GM12878 (cell line): ENCODE results near the gene NR2F6.

Experiments
- EZH2 ChIP-seq: IDR thresholded peaks from 2 replicates; pipeline ENCODE4 v1.6.1; 2012; ENCODE audit warnings: low read depth, mild to moderate bottlenecking, control low read depth, inconsistent platforms, low read length, borderline replicate concordance; ENCODE audit not compliant: control insufficient read depth
- MTA3 ChIP-seq: IDR thresholded peaks from 2 replicates; pipeline ENCODE4 v1.6.1; 2012; ENCODE audit warnings: low read length, inconsistent platforms, borderline replicate concordance
- TF ChIP-seq, protein P1 (sequence below): IDR thresholded peaks from 2 replicates; pipeline ENCODE4 v1.6.1; 2012; ENCODE audit warnings: low read depth, low read length, improper control_type of control experiment
- TF ChIP-seq, protein P2 (sequence below): IDR thresholded peaks from 2 replicates; pipeline ENCODE4 v1.6.1; 2012; ENCODE audit warnings: mild to moderate bottlenecking, low read depth, low read length

DNA sequence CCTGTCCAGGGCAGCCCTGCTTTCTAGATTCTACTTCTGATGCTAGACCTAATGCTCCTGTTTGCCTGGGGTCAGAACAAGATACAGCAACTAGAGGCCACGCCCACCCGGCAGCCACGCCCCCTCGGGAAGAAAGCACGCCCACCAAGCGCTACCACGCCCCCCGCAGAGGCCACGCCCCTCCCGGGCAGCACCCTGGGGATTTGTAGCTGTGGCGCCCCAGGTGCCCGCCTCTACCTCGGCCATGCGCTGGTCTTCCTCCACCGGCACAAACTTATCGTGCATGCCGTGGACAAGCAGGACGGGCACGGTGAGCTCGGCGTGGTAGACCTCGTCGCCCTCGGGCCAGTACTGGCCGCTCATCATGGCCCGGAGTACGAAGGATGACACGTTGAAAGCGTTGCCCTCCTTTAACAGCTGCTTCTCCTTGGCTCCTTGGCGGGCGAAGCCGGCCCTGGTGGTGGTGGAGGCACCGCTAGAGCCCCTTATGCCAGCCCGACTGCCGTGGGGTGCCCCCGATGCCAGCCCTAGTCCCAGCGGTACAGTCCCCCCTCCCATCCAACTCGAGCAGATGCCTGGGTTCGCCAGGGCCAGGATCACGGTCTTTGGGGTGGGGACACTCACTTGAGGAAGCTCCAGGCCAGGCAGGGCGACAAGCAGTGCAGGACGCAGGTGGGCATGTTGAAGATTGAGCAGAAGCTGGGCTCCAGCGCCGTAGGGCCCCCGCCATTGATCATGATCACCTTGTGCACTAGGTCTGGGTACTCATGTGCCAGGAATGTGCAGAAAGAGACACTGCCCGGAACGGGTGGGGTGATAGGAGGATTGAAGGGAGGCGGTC is 48.6 kb upstream of the NR2F6 start:
- TF ChIP-seq EZH2: no peak
- TF ChIP-seq, protein P1, sequence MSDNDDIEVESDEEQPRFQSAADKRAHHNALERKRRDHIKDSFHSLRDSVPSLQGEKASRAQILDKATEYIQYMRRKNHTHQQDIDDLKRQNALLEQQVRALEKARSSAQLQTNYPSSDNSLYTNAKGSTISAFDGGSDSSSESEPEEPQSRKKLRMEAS: no peak
- TF ChIP-seq MTA3: no peak
- TF ChIP-seq, protein P2, sequence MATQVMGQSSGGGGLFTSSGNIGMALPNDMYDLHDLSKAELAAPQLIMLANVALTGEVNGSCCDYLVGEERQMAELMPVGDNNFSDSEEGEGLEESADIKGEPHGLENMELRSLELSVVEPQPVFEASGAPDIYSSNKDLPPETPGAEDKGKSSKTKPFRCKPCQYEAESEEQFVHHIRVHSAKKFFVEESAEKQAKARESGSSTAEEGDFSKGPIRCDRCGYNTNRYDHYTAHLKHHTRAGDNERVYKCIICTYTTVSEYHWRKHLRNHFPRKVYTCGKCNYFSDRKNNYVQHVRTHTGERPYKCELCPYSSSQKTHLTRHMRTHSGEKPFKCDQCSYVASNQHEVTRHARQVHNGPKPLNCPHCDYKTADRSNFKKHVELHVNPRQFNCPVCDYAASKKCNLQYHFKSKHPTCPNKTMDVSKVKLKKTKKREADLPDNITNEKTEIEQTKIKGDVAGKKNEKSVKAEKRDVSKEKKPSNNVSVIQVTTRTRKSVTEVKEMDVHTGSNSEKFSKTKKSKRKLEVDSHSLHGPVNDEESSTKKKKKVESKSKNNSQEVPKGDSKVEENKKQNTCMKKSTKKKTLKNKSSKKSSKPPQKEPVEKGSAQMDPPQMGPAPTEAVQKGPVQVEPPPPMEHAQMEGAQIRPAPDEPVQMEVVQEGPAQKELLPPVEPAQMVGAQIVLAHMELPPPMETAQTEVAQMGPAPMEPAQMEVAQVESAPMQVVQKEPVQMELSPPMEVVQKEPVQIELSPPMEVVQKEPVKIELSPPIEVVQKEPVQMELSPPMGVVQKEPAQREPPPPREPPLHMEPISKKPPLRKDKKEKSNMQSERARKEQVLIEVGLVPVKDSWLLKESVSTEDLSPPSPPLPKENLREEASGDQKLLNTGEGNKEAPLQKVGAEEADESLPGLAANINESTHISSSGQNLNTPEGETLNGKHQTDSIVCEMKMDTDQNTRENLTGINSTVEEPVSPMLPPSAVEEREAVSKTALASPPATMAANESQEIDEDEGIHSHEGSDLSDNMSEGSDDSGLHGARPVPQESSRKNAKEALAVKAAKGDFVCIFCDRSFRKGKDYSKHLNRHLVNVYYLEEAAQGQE: no peak
